A549 (cell line): ENCODE measurements around the gene ARMH1. TPM values are rescaled to one million over a fixed set of nuclear protein-coding genes. Genes with fewer than 3 reads are reported as not detected.
A peak's percentile ranks its signal among the peaks of the same experiment; 100 is the strongest.

ENCODE experiments used
- ATAC-seq, 2 experiments: fragments of 200-7000 bp in 1 of 2; fragments of >200 bp in 1 of 2; cut with Nextera tagmentation in 1 of 2; cut with Tn5 transposase in 1 of 2; 3 replicates each; pipeline versions ENCODE4 v1.8.0 to v1.9.1; 2018 to 2020; ENCODE audit warnings: mild to moderate bottlenecking in 1 of 2, moderate library complexity in 1 of 2
- CTCF ChIA-PET: fragments of 300-600 bp; sonication (Branson Sonifier 250); formaldehyde crosslinking; extraction: SDS; loops from one replicate; lab custom pipeline; 2021; ENCODE audit warnings: antibody characterized with exemption, inconsistent platforms; lab: Yijun Ruan, JAX
- POLR2A ChIA-PET: fragments of 350-600 bp; formaldehyde crosslinking; extraction: SDS; loops from one replicate; lab custom pipeline; 2021; ENCODE audit warnings: antibody characterized with exemption, inconsistent platforms; lab: Yijun Ruan, JAX
- DNase-seq, 2 experiments: peaks; one replicate each; pipeline versions ENCODE4 v3.0.0 to v3.0.0-alpha.2; 2011 to 2016; ENCODE audit warnings: low read depth in 1 of 2, low spot score in 1 of 2
- FAIRE-seq: peaks from 2 replicates; lab custom pipeline; 2011; peaks lifted over from hg19 to GRCh38; lab: Jason Lieb, UNC
- H3K27ac ChIP-seq, 2 experiments: fragments of >200 bp; sonication (Bioruptor Twin); formaldehyde crosslinking; 3 replicates each; pipeline ENCODE4 v1.5.1; 2016 to 2017
- H3K4me1 ChIP-seq: fragments of >200 bp; sonication (Bioruptor Twin); formaldehyde crosslinking; 3 replicates; pipeline ENCODE4 v1.6.1; 2016
- H3K4me2 ChIP-seq: fragments of >200 bp; sonication (Bioruptor Twin); formaldehyde crosslinking; 3 replicates; pipeline ENCODE4 v1.6.1; 2016
- H3K4me3 ChIP-seq: fragments of >200 bp; sonication (Bioruptor Twin); formaldehyde crosslinking; 3 replicates; pipeline ENCODE4 v1.5.1; 2016
- H3K9me3 ChIP-seq: fragments of >200 bp; sonication (Bioruptor Twin); formaldehyde crosslinking; 3 replicates; pipeline ENCODE4 v1.6.1; 2016
- ATOH8 ChIP-seq: fragments of 250-450 bp; sonication (Bioruptor Pico); IDR thresholded peaks from 2 replicates; pipeline ENCODE4 v1.5.0; 2020; ENCODE audit warnings: low read depth, mild to moderate bottlenecking, moderate library complexity
- CBX2 ChIP-seq: fragments of 200-600 bp; sonication (generic); IDR thresholded peaks from 2 replicates; pipeline ENCODE4 v1.6.1; 2016; ENCODE audit warnings: low read depth, mild to moderate bottlenecking, borderline replicate concordance
- CBX8 ChIP-seq: fragments of 200-600 bp; sonication (generic); IDR thresholded peaks from 2 replicates; pipeline ENCODE4 v1.6.1; 2016
- EHF ChIP-seq: fragments of 250-450 bp; sonication (Bioruptor Pico); IDR thresholded peaks from 2 replicates; pipeline ENCODE4 v1.5.0; 2020; ENCODE audit warnings: mild to moderate bottlenecking
- EHMT2 ChIP-seq: fragments of 200-600 bp; sonication (generic); IDR thresholded peaks from 2 replicates; pipeline ENCODE4 v1.6.1; 2016; ENCODE audit warnings: antibody characterized with exemption, low read depth, mild to moderate bottlenecking, moderate library complexity
- FOSL2 ChIP-seq, 2 experiments: fragments of 450-650 bp in 1 of 2; fragments of >200 bp in 1 of 2; sonication (Bioruptor Twin) in 1 of 2; formaldehyde crosslinking; IDR thresholded peaks; 2 replicates each; pipeline versions ENCODE4 v1.5.0 to v1.6.1; 2016 to 2020; ENCODE audit warnings: mild to moderate bottlenecking in 1 of 2, moderate library complexity in 1 of 2
- GATA3 ChIP-seq: IDR thresholded peaks from 2 replicates; pipeline ENCODE4 v1.6.1; 2012; ENCODE audit warnings: borderline replicate concordance
- HEYL ChIP-seq: fragments of 250-450 bp; sonication (Bioruptor Pico); IDR thresholded peaks from 2 replicates; pipeline ENCODE4 v1.8.0; 2021; ENCODE audit warnings: mild to moderate bottlenecking, moderate library complexity
- HMGXB4 ChIP-seq: fragments of 250-450 bp; sonication (Bioruptor Pico); IDR thresholded peaks from 2 replicates; pipeline ENCODE4 v1.5.0; 2021; ENCODE audit warnings: mild to moderate bottlenecking, moderate library complexity, borderline replicate concordance
- MAFK ChIP-seq: fragments of 450-650 bp; IDR thresholded peaks from 2 replicates; pipeline ENCODE4 v1.6.1; 2014; ENCODE audit not compliant: partially characterized antibody
- MAZ ChIP-seq: fragments of 150-350 bp; IDR thresholded peaks from 2 replicates; pipeline ENCODE4 v1.6.1; 2014; ENCODE audit warnings: antibody characterized with exemption, low read depth, low read length, borderline replicate concordance
- MYC ChIP-seq: IDR thresholded peaks from 2 replicates; pipeline ENCODE4 v1.6.1; 2012; ENCODE audit warnings: mild to moderate bottlenecking, inconsistent platforms, low read length, improper control_type of control experiment, borderline replicate concordance
- NFE2L2 ChIP-seq: fragments of 150-350 bp; conservative IDR thresholded peaks from 2 replicates; pipeline ENCODE4 v1.6.1; 2014; ENCODE audit warnings: low read length
- POLR2A ChIP-seq: IDR thresholded peaks from 2 replicates; pipeline ENCODE4 v1.6.1; 2012; ENCODE audit warnings: mild to moderate bottlenecking, low read length
- RAD21 ChIP-seq, 2 experiments: fragments of >200 bp in 1 of 2; sonication (Bioruptor Twin) in 1 of 2; formaldehyde crosslinking in 1 of 2; IDR thresholded peaks in 1 of 2; conservative IDR thresholded peaks in 1 of 2; 2 replicates in 1 of 2; 3 replicates in 1 of 2; pipeline ENCODE4 v1.6.1; 2012 to 2018; ENCODE audit warnings: inconsistent platforms in 1 of 2
- SMC3 ChIP-seq: fragments of >200 bp; sonication (Bioruptor Twin); formaldehyde crosslinking; IDR thresholded peaks from 3 replicates; pipeline ENCODE4 v1.6.1; 2018; ENCODE audit warnings: inconsistent platforms
- SREBF2 ChIP-seq: fragments of 450-650 bp; IDR thresholded peaks from 2 replicates; pipeline ENCODE4 v1.6.1; 2014; ENCODE audit warnings: mild to moderate bottlenecking, moderate library complexity
- USF2 ChIP-seq: fragments of 450-650 bp; IDR thresholded peaks from 2 replicates; pipeline ENCODE4 v1.6.1; 2014; ENCODE audit warnings: antibody characterized with exemption
- ZC3H11A ChIP-seq: fragments of 450-650 bp; IDR thresholded peaks from 2 replicates; pipeline ENCODE4 v1.6.1; 2014; ENCODE audit warnings: antibody characterized with exemption, mild to moderate bottlenecking
- ZNF302 ChIP-seq: fragments of 250-450 bp; sonication (Bioruptor Pico); IDR thresholded peaks from 2 replicates; pipeline ENCODE4 v1.9.0; 2021; ENCODE audit warnings: inconsistent platforms, mild to moderate bottlenecking, moderate library complexity
- WGBS: methylation state at CpG from one replicate; pipeline ENCODE4 v1.1.6; 2017; ENCODE audit errors: missing lambda C conversion rate; 5-methylcytosine and 5-hydroxymethylcytosine counted together
- polyA plus RNA-seq, 4 experiments: library from polyadenylated mRNA; depleted of rRNA in 3 of 4; stranded (reverse); fragments of >200 nt; fragmentation: RNase III in 1 of 4; extraction: RNeasy Plus Mini Kit Qiagen cat#74134 plus additional on column Dnase treatment in 1 of 4; gene quantifications; 2 replicates in 3 of 4; 3 replicates in 1 of 4; pipeline ENCODE4 v1.2.3, GENCODE V29; 2011 to 2017
- TF ChIP-seq, protein P1 (sequence below): IDR thresholded peaks from 2 replicates; pipeline ENCODE4 v1.6.1; 2012
- TF ChIP-seq, protein P2 (sequence below): IDR thresholded peaks from 2 replicates; pipeline ENCODE4 v1.6.1; 2012
- TF ChIP-seq, protein P3 (sequence below): fragments of >200 bp; sonication (Bioruptor Twin); formaldehyde crosslinking; IDR thresholded peaks from 3 replicates; pipeline ENCODE4 v1.5.1; 2016
- TF ChIP-seq, protein P4 (sequence below): fragments of >200 bp; sonication (Bioruptor Twin); formaldehyde crosslinking; IDR thresholded peaks from 2 replicates; pipeline ENCODE4 v1.6.1; 2016
- TF ChIP-seq, protein P5 (sequence below): fragments of 200-600 bp; sonication (generic); IDR thresholded peaks from 2 replicates; pipeline ENCODE4 v1.6.1; 2016; ENCODE audit warnings: antibody characterized with exemption, mild to moderate bottlenecking, moderate library complexity

The ARMH1 gene
- polyA plus RNA-seq, 2 of the 4 experiments (the other 2 are of a cell fraction) = 2.4 to 2.7 TPM

DNA sequence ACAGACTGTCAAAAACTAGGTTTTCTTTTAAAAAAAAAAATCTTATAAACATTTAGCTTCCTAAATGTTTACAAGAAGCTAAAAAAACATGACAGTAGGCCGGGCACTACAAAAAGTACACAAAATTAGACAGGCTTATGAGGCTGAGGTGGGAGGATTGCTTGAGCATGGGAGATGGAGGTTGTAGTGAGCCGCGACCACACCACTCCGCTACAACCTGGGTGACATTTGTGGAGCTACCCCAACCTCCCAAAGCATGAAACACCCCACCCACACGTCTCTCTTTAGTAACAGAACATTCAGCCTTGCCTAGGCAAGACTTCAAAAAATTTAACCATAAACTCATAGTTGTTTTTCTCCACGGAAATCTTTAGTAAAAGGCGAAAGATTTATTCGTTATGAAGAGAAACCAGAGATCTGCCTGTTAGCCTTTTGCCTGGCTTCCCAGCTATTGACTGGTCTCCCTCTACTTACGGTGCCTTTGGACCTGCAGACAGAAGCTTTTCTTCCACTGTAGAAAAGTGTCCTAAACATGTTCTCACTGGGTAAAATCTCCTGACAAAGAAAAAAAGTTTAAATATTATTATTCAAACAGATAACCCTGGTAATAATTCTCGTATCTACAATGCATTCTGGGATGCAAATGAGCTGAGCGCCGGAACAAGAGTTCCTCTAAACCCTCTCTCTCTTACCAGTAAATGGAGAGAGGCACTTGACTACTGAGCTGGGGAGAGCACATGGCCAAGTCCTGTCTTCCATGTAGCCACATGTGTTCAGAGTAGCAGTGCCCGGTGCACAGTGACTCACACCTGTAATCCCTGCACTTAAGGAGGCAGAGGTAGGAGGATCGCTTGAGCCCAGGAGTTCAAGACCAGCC is 47.2 kb downstream of the ARMH1 start (continued):
- TF ChIP-seq, protein P1, sequence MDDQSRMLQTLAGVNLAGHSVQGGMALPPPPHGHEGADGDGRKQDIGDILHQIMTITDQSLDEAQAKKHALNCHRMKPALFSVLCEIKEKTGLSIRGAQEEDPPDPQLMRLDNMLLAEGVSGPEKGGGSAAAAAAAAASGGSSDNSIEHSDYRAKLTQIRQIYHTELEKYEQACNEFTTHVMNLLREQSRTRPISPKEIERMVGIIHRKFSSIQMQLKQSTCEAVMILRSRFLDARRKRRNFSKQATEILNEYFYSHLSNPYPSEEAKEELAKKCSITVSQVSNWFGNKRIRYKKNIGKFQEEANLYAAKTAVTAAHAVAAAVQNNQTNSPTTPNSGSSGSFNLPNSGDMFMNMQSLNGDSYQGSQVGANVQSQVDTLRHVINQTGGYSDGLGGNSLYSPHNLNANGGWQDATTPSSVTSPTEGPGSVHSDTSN = peak; percentile 97
- TF ChIP-seq SREBF2 = no peak
- TF ChIP-seq EHF (CRISPR knock-in tag) = peak; percentile 89
- TF ChIP-seq, protein P2, sequence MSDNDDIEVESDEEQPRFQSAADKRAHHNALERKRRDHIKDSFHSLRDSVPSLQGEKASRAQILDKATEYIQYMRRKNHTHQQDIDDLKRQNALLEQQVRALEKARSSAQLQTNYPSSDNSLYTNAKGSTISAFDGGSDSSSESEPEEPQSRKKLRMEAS = peak; percentile 78
- no peak for TF ChIP-seq FOSL2 (IDR thresholded peaks at IDR 0.05)
- TF ChIP-seq FOSL2 (CRISPR knock-in tag; IDR thresholded peaks at IDR 0.05) = peak; percentile 79
- peak; percentile 29; the same call in 1 of the 2 replicates for TF ChIP-seq ZNF302 (CRISPR knock-in tag)
- TF ChIP-seq, protein P3, sequence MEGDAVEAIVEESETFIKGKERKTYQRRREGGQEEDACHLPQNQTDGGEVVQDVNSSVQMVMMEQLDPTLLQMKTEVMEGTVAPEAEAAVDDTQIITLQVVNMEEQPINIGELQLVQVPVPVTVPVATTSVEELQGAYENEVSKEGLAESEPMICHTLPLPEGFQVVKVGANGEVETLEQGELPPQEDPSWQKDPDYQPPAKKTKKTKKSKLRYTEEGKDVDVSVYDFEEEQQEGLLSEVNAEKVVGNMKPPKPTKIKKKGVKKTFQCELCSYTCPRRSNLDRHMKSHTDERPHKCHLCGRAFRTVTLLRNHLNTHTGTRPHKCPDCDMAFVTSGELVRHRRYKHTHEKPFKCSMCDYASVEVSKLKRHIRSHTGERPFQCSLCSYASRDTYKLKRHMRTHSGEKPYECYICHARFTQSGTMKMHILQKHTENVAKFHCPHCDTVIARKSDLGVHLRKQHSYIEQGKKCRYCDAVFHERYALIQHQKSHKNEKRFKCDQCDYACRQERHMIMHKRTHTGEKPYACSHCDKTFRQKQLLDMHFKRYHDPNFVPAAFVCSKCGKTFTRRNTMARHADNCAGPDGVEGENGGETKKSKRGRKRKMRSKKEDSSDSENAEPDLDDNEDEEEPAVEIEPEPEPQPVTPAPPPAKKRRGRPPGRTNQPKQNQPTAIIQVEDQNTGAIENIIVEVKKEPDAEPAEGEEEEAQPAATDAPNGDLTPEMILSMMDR = no peak
- TF ChIP-seq, protein P4, sequence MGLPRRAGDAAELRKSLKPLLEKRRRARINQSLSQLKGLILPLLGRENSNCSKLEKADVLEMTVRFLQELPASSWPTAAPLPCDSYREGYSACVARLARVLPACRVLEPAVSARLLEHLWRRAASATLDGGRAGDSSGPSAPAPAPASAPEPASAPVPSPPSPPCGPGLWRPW = no peak
- TF ChIP-seq CBX8 = no peak
- peak; percentile 100 for TF ChIP-seq POLR2A
- peak; percentile 78; the same call in 1 of the 2 replicates for TF ChIP-seq MYC
- TF ChIP-seq RAD21 (conservative IDR thresholded peaks at IDR 0.05 in 1 of 2, IDR thresholded peaks at IDR 0.05 in 1 of 2) = no peak

DNA sequence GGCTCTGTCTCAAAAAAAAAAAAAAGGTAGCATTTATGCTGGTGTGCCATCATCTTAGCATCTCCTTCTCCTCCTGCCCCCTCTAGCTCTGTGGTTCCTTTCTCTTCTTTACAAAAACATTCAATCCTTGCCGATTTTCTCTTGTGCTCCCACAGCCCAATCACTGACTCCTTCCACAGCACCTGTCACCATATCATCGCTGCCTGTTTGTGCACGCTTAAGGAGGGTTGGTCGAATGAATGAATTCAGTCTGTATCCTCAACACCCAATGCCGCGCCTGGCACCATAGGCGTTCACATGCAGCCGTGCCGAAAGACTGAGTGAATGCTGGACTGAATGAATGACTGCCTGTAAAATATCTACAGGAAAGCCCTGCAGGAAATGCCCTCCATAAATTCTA is 48.5 kb downstream of the ARMH1 start:
- no peak for TF ChIP-seq MAZ
- no peak for TF ChIP-seq SMC3
- no peak for TF ChIP-seq ATOH8 (CRISPR knock-in tag)
- TF ChIP-seq RAD21 (conservative IDR thresholded peaks at IDR 0.05 in 1 of 2, IDR thresholded peaks at IDR 0.05 in 1 of 2) = no peak
- TF ChIP-seq ZC3H11A = no peak
- TF ChIP-seq, protein P5, sequence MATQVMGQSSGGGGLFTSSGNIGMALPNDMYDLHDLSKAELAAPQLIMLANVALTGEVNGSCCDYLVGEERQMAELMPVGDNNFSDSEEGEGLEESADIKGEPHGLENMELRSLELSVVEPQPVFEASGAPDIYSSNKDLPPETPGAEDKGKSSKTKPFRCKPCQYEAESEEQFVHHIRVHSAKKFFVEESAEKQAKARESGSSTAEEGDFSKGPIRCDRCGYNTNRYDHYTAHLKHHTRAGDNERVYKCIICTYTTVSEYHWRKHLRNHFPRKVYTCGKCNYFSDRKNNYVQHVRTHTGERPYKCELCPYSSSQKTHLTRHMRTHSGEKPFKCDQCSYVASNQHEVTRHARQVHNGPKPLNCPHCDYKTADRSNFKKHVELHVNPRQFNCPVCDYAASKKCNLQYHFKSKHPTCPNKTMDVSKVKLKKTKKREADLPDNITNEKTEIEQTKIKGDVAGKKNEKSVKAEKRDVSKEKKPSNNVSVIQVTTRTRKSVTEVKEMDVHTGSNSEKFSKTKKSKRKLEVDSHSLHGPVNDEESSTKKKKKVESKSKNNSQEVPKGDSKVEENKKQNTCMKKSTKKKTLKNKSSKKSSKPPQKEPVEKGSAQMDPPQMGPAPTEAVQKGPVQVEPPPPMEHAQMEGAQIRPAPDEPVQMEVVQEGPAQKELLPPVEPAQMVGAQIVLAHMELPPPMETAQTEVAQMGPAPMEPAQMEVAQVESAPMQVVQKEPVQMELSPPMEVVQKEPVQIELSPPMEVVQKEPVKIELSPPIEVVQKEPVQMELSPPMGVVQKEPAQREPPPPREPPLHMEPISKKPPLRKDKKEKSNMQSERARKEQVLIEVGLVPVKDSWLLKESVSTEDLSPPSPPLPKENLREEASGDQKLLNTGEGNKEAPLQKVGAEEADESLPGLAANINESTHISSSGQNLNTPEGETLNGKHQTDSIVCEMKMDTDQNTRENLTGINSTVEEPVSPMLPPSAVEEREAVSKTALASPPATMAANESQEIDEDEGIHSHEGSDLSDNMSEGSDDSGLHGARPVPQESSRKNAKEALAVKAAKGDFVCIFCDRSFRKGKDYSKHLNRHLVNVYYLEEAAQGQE = no peak
- no peak for TF ChIP-seq HMGXB4 (CRISPR knock-in tag)
- no peak for TF ChIP-seq GATA3
- TF ChIP-seq MAFK = no peak
- TF ChIP-seq FOSL2 (IDR thresholded peaks at IDR 0.05) = no peak
- no peak for TF ChIP-seq FOSL2 (CRISPR knock-in tag; IDR thresholded peaks at IDR 0.05)
- no peak for TF ChIP-seq CBX2
- no peak for TF ChIP-seq POLR2A
- TF ChIP-seq EHMT2 = no peak
- TF ChIP-seq HEYL (CRISPR knock-in tag) = no peak
- no peak for TF ChIP-seq NFE2L2
- no peak for TF ChIP-seq USF2
- no peak for FAIRE-seq
- peaks cover 11% of the 10 kb centered on the region; the same call in 1 of the 3 replicates for H3K4me1 ChIP-seq
- WGBS = 93% methylated on average over 9 of the region's 9 CpGs
- H3K4me2 ChIP-seq = no peak overlapping the region
- no peak for DNase-seq
- no peak overlapping the region for H3K27ac ChIP-seq
- no peak for ATAC-seq
- CTCF ChIA-PET = interaction anchor here (0.8 to 2.1 kb wide), 2 partner anchors 8 to 77 kb away, joined by 3 to 22 read pairs; partner anchors contain the start of genes PLK3 and RNU5D-1
- POLR2A ChIA-PET = no interaction called here
- no peaks in the 10 kb centered on the region for H3K9me3 ChIP-seq
- H3K4me3 ChIP-seq = no peak overlapping the region
